Hematopoietic multipotent progenitor cell treated with erythropoietin and hydrocortisone succinate and interleukin-3 and kit ligand, for 17 days (in vitro differentiated cells): ENCODE measurements around the gene PPP1R9A.

ENCODE experiments used
- DNase-seq: peaks from one replicate; pipeline ENCODE4 v3.0.0-alpha.2; 2015; ENCODE audit warnings: low spot score

PPP1R9A gene

DNA sequence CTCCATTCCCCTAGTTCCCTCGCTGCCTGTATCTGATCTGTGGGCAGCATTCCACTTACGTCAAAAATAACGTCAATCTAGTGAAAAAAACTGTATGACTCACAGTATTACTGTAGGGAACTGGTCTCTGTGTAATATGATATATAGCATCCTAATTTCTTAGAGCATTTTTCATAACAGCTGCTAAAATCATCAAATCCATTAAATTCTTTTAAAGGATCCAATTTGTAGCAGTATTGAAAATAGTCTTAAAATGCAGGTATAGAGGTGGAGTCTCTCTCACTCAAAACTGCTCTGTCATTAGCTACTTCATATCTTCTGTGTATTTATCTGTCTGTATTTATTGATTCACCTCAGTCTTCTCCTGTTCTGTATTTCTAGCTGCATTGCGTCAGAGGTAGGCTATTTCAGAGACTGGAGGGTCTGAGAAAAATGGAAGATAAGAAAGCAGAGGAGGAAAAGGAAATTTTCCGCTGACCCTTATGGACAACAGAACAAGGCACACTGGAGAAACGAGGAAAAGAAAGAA, 357.0 kb downstream of the PPP1R9A start:
- DNase-seq: no peak

GRCh38 chr7:95265634-95266033, 358.2 kb downstream of the PPP1R9A start:
- no peak for DNase-seq

DNA sequence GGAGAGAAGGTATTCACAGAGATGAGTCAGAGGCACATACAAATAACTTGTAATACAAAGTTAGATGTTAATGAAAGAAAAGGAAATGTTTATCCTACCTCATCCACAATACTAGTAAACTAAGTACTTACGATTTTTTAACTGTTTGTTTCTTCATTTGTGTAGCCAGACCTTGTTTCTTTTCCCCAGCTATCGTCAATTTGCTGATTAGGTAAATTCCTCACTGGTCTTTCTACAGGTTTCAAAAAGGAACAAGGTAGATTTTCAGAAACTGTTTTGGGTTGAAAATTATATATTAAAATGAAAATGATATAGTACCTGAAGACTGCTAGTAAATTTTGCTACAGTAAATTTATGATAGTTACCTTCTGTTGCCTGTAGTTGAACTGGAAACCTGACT, 360.4 kb downstream of the PPP1R9A start:
- DNase-seq: no peak

DNA sequence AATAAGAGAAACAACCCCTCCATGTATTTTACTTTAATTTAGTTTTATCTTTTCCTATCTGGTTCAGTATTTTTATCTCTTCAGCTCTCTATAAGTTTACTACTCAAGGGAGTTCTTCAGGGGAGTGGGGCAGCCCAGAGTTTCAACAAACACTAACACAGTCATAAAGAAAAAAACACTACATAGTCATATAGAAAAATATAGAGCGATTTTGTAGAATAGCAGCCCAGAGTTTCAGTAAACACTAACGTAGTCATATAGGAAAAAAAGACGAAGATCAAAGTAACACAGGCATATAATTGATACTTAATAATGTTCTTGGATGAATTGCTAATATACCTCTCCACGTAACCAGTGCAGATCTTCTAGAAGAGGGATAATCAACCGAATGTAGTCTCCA, 362.2 kb downstream of the PPP1R9A start:
- DNase-seq: no peak

- no peak for DNase-seq
These were observed 368.7 kb downstream of the PPP1R9A start for GRCh38 chr7:95276114-95276513.

DNA sequence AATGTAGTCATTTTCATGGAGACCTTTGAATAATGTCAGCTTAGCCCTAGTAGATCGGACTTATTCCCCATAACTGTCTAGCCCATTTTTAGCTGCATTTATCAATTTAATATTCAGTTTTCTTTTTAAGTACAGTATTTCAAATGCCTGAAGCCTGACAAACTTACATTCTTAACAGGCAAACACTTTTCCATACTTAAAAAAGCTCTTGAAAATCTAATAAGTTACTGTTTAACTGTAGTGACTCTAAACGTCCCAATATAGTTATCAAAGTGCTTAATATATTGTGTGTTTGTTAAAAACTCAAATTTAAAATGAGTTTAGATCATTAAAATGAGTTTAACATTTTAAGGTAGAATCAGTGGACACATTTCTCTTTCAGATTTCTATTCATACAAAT, 372.0 kb downstream of the PPP1R9A start:
- no peak for DNase-seq

GRCh38 chr7:95286096-95286495, 378.7 kb downstream of the PPP1R9A start:
- no peak for DNase-seq

- no peak for DNase-seq
These were observed 382.9 kb downstream of the PPP1R9A start for GRCh38 chr7:95290166-95290830.

- DNase-seq: no peak
These were observed 388.0 kb downstream of the PPP1R9A start for GRCh38 chr7:95295397-95295796.

DNA sequence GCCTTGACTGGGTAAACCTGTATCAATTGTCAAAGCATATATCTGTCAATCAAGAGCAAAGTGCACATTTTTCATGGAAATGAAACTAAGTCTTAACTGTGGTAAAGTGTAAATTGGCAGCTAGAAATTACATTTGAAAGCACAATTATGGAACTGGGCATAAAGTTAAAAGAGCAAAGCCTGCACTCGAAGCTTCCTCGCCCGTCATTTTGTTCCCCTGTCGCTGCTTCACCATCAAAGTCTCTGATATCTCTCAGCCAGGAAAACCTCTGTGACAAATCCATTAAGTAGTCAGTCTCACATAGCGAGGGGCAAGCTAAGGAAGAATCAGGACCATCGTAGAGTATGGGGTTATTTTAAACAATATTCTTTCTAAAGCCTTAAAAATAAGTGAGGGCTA, 389.1 kb downstream of the PPP1R9A start:
- no peak for DNase-seq

DNA sequence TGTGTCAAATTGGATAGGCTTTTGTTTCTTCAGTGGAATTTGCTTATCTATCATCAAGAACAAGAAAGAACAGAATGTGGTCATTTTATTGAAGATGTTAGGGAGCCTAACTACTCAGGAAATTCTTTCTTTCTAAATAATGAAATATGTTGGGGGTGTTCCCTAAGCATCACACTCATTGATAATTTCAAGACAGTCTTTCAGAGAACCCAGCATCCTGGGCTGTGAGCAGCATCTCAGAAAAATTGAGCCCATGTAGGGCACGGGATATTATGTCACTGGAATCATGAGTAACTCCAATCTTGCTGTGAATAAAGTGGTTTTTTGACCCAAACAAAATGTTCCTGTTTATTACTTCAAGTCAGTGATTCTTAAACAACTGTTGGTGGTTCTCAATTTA, 389.6 kb downstream of the PPP1R9A start:
- DNase-seq: no peak

DNA sequence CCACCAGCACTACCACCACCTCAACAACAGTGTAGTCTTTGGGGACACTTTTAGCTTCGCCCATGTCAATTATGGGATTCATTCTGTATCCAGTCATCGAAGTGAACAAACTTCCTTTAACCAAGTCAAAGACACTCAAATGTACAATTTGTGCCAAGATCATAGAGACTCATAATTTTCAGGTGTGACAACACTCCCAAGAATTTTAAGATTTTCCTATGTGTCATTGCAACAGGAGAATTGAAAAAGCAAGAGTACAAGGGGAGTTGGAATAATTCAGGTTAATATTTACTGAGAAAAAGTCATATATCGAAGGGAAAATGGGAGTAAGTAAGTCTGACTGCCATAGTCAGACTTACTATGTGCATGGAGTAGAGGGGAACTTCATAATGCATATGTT, 390.7 kb downstream of the PPP1R9A start:
- DNase-seq: no peak

- DNase-seq: no peak
These were observed 395.9 kb downstream of the PPP1R9A start for GRCh38 chr7:95303013-95303905.

GRCh38 chr7:95304990-95305389, 397.6 kb downstream of the PPP1R9A start:
- no peak for DNase-seq

DNA sequence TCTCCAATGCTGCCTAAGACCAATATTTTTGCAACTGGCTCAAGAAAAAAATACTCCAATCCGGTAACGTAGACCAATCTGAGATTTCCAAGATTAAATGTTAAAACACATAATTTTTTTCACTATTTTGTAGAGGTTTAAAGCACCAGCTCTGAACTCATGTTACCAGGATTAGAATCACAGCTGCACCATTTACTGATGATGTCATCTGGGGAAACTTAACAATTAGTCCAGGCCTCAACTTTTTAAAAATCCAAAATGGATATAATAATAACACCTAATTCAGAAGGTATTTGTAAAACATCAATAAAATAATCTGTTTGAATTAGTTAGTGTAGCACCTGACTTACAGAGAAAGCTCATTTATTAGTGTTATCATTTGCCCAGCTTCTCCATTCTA, 402.6 kb downstream of the PPP1R9A start:
- no peak for DNase-seq

DNA sequence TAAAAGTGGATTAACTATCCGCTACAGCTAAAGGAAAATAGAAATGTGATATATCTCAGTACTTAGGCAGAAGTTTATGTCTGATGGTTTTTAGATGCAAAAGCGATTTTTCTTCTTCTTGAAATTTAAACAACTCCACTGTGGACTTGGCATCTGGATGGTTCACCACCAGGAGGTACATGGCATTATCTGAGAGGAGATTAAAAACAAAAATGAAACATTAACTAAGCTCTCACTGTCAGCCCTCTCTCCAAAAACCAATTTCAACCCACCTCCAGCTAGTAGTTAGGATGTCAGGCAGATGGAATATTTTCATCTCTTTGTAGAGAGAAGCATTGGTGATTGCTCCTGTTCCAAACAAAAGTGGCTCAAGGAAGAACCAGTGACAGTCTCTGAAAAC, 404.0 kb downstream of the PPP1R9A start:
- DNase-seq: no peak

DNA sequence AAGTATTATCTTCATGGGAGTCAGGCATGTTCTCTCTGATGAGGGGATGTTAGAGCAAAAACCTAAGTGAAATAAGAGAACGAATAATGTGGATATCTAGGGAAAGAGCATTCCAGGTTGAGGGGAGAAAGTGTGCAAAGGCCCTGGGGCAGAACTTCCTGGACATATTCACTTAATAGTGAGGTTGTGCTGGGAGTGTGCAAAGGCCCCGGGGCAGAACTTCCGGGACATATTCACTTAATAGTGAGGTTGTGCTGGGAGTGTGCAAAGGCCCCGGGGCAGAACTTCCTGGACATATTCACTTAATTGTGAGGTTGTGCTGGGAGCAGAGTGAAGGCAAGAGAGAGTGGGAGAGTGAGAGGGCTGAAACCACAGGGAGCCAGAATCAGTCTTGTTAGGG, 405.2 kb downstream of the PPP1R9A start:
- DNase-seq: no peak

DNA sequence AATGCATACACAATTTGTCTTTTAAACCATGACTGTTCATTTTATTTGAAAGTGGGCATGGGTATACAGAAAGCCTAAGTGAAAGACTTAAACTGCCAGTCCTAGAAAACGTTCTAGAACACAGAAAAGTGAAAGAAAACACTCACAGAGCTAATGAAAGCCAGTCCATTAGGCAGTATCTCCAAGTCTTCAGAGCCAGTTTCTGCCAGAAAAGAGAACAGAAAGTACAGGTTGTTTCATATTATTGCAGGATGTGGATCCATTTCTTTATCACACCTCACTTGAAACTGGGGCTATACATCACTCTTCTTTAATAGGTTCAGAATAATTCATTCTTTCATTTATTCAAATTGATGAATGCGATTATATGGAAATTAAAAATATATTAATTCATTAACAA, 409.2 kb downstream of the PPP1R9A start:
- DNase-seq: no peak

DNA sequence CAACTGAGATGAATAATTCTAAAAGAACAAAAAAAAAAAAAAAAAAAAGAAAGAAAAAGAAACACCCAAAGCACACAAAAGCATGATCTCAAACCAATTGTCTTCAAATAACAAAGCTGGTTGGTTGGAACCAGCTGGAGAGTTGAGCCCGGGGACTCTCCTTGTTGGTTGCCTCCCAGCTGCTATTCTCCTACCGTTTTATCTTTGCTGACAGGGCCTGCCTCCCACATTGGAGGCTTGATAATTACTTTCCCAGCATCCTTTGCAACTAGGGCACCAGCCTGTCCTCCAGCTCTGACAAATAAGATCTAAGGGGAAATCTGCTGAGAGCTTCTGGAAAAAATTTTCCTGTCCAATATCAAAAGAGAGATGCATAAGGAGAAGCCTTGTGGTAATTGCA, 410.2 kb downstream of the PPP1R9A start:
- no peak for DNase-seq

DNA sequence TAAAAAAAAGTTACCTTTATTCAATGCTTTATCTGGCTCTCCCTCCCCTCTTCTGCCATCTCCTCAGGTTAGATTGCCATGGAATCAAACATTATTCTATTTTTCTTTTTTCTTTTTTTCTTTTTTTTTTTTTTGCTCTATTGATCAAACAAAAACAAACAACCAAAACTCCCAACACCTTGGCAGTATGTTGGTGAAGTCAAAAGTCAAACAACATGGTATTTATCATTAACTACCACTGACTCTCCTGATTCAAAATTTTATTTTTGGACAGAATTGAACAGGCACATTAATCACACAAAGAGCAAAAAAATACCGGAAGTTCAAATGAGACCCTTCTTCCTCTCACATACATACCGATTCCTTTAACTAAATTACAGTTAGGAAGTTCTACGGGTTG, 410.6 kb downstream of the PPP1R9A start:
- no peak for DNase-seq

GRCh38 chr7:95318501-95319100, 411.2 kb downstream of the PPP1R9A start:
- no peak for DNase-seq

DNA sequence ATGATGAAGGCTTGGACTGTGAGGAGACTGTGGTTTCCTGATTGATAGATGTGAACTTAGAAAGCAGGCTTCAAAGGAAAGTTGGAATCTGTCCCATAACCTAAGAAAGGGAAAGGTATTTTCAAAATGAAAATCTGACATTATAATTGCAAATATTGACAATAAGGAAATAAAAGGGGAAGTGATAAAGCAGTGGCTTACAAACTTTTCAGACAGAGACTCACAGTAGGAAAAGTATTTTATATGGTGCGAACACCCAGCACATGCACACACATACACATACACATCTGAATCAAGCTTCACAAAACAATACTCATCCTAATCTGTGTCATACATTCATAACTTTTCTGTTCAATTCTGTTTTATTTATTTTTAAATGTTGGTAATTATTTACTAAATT, 412.2 kb downstream of the PPP1R9A start:
- no peak for DNase-seq

GRCh38 chr7:95320651-95321050, 413.3 kb downstream of the PPP1R9A start:
- DNase-seq: no peak
